Stomach (tissue), 4 donors: Measurements from ENCODE around the gene VPS13D.

ENCODE experiments used
- EP300 ChIP-seq: sonication (generic); formaldehyde crosslinking; IDR thresholded peaks from one replicate; pipeline ENCODE4 v1.6.1; 2017; ENCODE audit warnings: antibody characterized with exemption
- POLR2A ChIP-seq, 4 donors: fragments of 450-650 bp; IDR thresholded peaks; one replicate each; pipeline ENCODE4 v1.6.1; 2016; ENCODE audit warnings: antibody characterized with exemption in 4 of 4, control low read depth in 2 of 4, mild to moderate bottlenecking in 1 of 4, moderate library complexity in 1 of 4
- TF ChIP-seq, protein P1 (sequence below), 7 experiments: fragments of 450-650 bp in 4 of 7; fragments of 200-600 bp in 3 of 7; sonication (generic) in 3 of 7; IDR thresholded peaks; one replicate each; pipeline ENCODE4 v1.5.1; 2016 to 2019; ENCODE audit warnings: antibody characterized with exemption in 7 of 7, control low read depth in 2 of 7, mild to moderate bottlenecking in 1 of 7

DNA sequence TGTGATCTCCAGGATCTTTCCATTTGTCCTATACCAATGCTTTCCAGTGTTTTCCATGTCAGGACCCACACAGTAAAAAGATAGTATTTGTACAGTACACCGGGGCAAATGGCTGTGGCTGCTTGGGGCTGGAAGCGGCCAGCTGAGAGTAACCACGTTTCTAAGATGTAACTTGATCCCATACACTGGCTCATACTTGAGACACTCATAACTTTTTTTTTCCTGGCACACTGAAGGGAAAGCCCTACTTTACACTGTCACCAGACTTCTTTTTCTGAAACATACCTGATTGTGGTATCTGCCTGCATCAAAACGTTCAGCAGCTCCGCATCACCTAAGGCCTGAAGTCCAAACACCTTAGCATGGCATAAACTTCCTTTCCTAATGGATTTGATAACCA lies 21.6 kb downstream of the VPS13D start:
- no peak for TF ChIP-seq POLR2A (IDR thresholded peaks at IDR 0.05)
- TF ChIP-seq, protein P1, sequence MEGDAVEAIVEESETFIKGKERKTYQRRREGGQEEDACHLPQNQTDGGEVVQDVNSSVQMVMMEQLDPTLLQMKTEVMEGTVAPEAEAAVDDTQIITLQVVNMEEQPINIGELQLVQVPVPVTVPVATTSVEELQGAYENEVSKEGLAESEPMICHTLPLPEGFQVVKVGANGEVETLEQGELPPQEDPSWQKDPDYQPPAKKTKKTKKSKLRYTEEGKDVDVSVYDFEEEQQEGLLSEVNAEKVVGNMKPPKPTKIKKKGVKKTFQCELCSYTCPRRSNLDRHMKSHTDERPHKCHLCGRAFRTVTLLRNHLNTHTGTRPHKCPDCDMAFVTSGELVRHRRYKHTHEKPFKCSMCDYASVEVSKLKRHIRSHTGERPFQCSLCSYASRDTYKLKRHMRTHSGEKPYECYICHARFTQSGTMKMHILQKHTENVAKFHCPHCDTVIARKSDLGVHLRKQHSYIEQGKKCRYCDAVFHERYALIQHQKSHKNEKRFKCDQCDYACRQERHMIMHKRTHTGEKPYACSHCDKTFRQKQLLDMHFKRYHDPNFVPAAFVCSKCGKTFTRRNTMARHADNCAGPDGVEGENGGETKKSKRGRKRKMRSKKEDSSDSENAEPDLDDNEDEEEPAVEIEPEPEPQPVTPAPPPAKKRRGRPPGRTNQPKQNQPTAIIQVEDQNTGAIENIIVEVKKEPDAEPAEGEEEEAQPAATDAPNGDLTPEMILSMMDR (IDR thresholded peaks at IDR 0.05) = no peak
- no peak for TF ChIP-seq EP300
